ENCODE measurements around the gene MAP3K6.

Gene MAP3K6

DNA sequence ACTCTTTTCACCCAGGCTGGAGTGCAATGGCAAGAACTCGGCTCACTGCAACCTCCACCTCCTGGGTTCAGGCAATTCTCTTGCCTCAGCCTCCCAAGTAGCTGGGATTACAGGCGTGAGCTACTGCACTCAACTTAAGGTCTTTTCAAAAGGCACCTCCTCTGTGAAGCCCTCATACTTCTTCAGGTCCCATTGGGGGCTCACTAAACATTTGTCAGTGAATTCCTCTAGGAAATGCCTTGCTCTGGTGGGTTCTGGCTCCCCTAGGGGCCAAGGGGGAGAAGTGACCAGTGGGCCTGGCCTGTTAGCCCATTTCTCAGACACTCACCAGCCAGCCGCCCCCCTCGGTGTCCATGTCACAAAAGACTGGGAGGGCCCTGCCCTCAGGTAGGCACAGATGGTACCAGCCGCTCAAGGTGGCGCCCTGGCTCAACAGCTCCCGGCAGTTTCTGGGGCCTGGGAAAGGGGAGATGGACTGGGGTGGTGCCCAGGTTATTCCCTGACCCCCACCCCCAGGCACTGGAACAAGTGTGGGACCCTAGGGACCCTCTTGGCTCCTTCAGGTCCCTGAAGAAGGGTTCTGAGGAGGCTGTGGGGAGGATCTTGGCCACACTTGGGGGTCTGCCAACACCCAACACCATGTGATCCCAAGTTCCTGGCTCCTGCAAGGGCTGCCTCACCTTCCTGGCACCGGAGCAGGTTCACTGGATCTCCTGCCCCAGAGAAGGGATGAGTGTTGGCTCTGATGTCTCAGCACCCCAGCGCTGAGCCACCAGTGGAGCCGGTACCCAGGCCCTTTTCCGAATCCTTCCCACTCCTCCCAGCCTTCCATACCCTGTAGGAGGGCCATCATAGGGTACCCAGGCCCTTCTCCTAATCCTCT, 6.3 kb upstream of the MAP3K6 start:
- no peak for DNase-seq

DNA sequence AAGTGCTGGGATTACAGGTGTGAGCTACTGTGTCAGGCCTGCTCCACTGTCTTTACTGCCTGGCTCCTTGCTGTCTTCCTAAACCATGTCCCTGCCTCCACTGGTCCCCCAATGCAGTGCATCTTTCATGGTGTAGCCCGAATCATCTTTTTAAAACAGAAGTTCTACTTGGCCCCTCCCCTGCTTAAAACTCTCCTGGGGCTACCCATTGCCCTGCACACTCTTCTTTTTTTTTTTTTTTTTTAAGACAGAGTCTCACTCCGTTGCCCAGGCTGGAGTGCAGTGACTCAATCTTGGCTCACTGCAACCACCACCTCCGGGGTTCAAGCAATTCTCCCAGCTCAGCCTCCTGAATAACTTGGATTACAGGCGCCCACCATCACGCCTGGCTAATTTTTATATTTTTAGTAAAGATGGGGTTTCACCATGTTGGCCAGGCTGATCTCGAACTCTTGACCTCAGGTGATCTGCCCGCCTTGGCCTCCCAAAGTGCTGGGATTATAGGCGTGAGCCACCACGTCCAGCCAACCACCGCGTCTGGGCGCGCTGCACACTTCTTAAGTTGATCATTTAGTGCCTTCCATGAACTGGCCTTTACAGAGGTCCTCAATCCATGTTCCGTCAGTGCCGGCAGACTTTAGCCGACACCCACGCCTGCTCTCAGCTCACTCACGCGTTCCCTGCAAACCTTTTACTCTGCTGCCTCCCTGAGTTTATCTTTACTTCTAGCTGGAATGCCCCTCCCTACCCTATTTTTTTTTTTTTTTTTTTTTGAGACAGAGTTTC, 5.5 kb upstream of the MAP3K6 start:
- no peak for DNase-seq

DNA sequence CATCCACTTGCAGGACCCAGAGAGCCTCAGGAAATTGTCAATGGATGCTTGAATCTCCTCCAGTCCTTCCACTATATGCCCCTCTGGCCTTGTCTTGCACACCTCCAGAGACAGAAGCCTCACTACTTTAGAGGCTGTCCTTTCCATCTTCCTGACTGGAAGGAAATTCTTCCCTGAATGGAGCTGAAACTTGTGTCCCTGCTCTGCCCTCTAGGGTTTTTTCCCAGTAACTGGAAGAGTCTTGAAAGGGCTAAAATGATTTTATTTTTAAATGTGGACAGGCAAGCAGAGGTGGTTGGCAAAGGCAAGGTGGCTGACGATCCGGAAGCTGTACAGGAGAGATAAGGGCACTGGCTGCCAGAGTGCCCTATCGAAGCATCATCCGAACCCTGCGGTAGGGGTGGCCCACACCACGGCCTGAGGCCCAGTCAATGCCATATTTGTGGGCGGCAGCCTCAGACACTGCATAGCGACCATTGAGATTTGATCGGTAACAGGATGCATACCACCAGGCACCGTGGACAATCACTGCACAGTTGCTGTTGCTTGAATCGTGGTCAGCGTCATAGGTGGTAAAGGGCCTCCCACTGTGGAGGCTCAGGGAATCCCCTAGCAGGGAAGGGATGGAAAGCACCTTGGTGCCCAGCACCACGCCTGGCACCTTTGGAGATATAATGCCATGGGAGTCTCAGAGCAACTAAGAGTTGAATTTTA, 2.3 kb upstream of the MAP3K6 start:
- DNase-seq, result no peak

DNA sequence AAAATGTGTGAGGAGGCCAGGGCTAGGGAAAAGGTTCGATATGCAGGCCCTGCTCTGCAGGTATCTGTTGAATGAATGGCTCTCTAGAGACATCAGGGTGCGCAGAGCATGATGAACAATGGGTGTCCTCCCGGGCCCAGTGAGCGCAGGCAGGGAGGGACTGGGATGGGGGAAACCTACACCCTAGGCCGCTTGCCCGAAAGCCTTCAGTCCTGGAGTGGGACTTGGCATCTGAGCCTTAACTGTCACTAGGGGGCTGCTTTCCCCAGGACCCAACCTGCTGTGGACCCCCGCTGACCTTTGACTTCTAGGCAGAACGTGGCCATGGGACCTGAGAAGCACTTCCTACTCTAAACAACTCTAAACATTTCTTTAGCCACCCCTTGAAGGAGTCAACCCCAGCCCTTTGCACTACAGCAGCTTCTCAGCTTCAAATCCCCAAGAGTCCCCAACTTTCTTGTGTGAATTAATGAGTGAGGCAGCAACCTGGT, 444 bp upstream of the MAP3K6 start:
- DNase-seq, result no peak

DNA sequence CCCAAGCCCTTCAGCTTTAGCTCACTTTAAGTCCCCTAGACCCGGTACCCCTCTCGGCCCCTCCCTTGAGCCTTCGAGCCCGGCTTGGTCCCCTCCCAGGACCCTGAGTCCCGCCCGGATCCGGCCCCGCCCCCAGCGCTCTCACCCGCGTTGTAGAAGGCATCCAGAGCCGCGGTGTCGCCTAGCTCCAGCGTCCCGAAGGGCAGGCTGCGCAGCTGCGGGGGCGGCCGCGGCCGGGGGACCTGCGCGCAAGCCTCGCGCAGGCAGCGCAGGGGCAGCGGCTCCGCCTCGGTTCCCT, 699 bp downstream of the MAP3K6 start:
- DNase-seq, result peak; percentile 75

DNA sequence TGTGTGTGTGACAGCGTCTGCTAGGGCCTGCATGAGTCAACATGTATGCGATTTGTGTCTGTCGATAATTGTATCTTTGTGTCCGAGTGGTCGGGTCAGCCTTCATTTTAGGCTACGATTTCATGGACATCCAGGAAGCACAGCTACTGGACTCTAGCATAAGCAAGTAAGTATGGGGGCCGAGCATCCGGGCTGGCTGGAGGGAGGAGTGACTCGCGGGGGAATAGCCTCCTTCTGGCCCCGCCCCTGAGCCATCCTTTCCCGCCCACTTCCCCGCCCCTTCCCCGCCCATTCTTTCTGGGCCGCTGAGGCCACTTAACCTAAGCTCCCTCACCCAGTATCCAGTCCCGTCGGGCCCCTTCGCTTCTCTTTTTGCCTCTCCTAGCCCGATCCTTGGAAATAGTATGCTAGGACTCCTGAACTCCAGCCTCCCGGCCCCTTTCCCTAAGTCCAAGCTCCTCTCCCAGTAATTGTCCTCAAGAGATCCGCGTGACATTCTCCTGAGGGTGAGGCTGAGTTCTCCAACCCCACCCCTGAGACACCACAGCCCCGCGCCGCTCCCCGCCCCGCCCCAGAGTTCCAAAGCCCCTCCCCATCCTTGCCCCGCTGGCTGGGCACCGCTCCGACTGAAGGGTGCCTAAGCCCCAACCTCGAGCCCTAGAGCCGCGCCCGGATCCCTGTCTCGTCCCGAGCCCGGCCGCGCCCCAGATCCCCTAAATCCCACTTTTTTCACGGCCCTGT, 1.2 kb downstream of the MAP3K6 start:
- DNase-seq, result peak; percentile 86

DNA sequence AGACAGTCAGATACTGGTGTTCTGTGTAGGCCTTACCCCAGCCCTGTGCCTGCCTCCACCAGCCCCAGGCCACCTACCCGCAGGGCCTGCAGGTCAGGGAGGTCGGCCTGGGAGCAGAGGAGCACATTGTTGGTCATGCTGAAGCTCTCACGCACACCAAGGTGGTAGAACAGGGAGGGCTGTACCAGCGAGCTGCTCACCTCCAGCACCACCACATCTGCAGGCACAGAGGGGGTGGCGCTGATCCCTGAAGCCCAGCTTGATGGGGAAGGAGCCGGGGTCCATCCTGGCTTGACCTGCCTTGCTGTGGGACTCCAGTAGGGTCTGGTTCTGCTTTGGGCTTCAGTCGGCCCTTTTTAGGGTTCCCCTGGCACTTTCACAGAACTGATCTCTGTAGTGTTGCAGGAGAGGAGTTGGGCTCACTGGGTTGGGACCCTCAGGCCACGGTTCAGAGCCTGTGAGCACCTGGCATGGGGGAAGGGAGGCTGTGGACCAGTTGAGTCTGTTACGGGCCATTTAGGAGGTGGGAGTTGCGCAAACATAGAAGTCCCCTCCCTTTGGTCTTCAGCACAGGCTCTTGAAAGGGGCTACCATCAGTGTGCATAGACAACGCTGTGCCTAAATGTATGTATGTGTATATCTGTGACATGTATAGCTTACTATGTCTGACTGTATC, 1.9 kb downstream of the MAP3K6 start:
- DNase-seq, result no peak

DNA sequence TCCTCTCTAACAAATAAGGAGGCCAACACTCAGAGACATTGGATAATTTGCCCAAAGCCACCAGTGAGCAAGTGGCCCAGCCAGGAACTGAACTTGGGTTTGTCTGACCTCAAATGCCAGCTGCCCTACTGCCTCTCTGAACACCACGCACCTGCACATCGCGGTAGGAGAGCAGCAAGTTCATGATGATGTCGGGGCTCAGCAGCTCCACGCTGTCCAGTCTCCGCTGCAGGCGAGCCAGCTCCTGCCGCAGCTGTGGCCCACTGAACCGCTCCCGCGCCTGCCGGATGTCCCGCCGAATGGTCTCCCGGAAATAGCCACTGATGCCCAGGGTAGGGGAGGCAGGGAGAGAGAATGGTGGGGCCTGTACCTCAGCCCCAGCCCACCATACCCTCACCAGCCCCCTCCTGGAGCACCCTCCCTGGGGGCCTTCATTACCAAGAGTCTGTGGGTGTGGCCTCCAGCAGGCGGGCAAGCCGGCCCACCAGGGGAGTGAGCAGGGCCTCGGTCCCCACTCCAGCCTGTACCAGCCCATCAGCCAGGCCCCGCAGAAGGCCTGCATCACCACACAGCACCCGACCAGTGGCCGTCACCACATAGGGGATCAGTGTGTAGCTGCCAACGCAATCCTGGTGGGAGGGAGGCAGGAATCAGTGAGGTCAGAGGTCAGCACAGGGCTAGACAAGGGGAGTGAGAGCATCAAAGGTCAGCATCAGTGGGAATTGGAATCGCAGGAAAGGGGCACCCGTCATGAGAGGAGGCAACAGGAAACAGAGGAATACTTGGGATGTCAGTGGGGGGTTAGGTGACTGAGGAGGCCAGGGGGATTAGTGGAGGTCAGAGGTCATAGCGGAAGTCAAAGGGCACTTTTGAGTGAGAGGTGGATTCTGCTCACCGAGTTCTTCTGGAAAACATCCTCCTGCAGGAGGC, 2.7 kb downstream of the MAP3K6 start:
- no peak for DNase-seq

DNA sequence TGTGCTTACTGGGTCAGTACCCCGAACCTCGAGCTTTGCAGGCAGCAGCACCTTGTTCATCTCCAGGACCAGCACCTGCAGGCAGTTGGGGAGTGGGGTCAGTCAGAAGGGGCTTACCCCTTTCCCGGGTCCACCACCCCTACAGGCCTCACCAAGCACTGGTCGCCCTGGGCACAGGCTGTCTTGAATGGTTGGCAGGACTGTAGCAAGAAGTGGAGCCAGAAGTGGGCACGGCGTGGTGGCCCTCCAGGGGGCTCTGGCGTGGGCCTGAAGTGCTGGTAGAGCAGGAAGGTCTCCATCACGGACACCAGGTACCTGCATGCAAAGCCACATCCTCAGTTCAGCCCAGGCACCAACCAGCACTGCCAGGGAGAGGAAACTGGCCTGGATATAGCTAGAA, 5.2 kb downstream of the MAP3K6 start:
- no peak for DNase-seq

DNA sequence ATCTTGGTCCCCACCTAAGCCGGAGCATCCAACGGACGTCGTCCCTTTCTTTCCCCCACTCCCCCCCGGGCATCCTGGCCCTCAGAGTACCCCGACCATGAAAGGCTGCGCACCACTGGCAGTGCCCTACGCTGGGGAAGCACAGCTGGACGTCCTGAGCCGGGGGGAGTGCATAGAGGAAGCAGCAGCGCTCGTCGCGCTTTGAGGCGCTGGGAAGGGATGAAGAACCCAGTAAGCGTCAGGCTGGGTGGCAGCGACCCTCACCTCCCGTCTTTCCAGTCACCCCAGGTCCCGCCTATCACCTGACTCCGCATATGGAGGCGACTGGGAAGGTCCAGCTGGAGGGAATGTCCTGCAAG, 5.7 kb downstream of the MAP3K6 start:
- no peak for DNase-seq

DNA sequence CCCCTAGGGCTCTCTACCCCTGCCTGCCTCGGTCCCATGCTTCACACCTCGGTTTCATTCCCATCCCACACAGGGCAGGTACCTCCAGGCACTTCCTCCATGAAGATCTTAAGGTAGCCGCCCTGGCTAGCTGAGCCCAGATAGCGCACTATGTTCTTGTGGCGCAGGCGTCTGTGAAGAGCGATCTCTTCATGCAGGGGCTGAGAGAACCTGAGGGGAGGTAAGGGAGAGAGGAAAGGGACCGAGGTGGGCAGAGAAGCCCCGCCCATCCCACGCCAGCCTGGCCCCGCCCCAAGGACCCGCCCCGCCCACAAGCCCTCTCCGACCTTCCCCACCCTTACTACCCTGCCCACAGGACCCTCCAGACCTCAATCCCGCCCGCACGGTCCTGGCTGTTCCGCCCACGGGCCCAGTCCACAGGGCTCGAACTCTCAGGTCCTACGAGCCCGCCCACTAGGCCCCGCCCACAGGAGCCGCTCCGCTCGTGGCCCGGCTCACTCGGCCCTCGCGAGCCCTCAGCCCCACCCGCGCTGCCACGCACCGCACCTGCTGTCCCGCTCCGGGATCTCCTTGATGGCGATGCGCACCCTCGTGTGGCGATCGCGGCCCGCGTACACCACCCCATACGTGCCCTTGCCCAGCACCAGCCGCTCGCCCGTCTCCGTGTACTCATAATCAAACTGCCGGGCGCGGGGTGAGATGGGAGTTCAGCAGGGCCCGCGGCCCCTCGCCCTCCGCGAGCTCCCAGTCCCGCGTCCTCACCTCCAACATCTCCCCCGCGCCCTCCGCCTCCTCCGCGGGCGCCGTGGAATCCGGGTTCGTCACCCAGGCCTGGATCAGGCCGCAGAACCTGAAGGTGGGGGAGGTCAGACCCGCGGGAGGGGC, 6.4 kb downstream of the MAP3K6 start:
- DNase-seq, result peak; percentile 68

DNA sequence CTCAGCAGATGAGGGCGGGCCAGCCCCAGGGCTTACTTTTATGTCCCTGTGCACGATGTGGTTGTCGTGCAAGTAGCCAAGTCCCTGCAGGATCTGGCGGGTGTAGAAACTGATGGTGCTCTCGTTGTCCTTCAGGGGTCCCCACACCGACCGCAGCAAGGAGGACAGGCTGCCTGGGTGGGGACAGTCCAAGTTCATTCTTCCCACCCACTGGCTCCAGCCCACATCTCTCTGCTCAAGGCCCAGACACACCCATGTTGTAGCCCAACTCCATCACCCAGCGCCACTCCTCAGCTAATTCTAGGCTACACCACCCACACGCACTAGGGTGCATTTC, 7.0 kb downstream of the MAP3K6 start:
- DNase-seq, result no peak

DNA sequence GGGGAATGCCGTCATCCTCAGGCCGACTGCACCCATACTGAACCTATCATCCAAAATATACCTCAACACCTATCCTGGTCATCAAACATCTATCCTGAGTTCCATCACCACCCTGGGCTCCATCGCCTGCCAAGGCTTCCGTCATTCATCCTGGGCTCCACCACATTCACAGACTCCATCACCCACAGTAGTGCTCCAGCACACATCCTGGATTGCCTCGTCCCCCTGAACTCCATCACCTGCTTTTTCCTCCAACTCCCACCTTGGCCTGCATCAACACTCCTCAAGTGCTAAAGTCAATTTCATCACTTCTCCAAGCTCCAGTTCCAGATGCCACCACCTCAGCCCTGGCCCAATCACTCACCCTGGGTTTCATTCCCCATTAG, 7.8 kb downstream of the MAP3K6 start:
- no peak for DNase-seq

DNA sequence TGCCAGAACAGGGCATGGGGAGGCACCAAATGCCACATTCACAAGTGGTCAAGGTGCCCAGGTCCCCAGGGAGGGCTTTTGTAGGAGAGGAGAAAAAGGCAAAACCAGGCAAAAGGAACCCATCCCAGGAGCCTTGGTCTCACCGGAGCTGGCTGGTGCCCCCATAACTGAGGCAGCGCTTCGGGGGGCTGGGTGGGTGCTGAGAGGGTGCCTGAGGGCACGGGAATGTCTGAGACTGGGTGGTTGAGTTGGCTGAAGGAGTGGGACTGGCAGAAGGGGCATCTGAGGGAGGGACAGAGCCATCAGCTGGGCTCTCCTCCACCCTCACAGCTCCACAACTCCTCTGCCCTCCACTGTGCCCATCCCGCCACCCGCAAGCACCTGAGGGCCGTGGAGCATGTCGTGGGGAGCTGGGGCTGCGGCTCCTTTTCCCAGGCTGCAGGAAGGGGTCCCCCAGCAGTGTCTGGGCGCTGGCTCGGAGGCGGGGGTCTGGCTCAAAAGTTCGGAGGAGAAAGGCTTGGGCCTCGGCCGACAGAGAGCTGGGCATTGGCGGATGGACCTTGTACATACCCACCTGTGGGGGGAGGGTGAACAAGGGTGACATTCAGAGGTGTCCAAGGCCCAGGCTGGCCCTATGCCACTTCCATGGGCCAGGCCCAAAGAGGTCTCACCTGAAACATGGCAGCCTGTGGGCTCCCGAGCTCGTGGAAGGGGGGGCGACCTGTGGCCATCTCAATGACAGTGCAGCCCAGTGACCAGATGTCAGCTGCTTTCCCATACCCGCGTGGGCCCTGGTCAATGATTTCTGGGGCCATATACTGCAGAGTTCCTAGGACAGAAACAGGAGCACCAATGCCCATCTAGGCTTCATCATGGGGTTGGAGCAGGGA, 8.5 kb downstream of the MAP3K6 start:
- no peak for DNase-seq

DNA sequence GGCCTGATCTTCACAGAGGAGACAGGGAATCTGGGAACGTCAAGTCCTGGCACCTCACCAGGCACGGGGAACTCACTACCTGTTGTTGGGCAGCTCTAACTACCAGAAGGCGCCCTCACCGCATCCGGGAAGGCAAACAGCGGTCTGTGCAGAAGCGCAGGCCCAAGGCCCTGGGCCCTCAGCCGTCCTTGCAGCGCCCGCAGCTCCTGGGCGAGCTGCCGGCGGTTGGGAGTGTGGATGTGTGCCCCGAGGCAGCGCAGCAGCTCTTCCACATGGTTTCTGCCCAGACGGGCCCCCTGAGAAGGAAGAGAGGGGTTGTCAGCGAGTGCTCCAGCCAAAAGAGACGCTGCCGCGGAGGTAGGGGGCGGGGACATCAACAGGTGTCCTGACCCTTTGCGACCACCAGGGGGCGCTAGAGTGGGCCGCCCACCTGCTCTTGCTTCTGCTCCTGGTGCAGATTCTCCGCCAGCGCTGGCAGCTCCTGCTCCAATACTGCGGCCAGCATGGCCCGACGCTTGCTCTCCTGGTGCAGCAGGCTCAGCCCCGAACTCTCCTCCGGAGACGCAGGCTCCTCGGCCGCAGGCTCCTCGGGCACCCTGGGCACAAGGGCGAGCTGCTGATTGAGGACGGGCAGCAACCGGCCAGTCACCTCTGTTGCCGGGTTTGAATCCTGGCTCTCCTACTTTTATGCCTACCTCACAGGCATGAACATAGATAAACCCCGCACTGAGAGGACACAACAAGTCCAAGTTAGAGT, 9.3 kb downstream of the MAP3K6 start:
- peak; percentile 87 for DNase-seq

DNA sequence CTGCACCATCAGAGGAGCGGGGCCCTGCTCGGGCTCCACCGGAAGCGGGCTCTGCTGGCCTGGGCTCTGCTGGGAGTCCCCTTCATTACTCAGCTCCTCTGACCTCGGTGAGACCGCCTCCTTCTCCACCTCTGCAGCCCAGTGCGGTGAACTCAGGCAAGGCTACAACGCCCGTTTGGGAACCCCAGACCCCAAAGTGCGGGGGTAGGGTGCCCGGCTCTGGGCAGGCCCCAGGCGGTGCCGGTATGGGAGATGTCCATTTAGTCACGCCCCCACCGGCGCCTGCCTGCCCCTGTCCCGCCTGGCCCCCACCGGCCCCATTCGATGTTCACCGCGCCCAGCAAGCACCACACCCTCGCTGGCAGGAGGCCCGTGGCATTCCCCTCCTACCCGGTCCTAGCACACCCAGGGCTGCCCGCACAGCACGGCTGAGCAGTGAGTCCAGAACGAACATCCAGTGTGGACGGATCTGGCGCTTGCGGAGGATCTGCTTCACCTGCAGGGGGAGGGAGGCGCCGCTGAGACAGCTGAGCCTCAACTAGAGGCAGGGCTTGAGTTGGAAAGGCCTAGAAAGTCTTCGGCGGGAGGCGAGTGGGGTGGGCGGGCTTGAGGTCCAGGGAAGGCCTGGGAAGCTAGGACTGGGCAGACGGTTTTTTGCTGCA, 10.0 kb downstream of the MAP3K6 start:
- DNase-seq, result peak; percentile 65

DNA sequence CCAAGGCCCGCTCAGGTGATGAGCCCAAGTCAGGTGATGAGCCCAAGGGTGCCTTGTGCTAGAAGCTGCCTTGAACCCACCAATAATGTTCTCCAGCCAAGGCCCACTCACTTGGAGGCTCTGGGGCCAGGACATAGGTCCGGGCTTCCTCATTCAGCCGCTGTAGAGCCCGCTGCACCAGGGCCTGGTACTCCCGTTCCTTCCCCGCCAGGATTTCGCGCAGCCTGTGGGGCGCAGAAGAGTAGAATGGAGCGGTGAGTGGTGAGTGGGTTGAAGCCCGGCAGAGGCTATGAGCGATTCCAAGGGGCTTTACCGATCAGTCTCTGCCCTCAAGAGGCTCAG, 10.5 kb downstream of the MAP3K6 start:
- DNase-seq, result no peak

DNA sequence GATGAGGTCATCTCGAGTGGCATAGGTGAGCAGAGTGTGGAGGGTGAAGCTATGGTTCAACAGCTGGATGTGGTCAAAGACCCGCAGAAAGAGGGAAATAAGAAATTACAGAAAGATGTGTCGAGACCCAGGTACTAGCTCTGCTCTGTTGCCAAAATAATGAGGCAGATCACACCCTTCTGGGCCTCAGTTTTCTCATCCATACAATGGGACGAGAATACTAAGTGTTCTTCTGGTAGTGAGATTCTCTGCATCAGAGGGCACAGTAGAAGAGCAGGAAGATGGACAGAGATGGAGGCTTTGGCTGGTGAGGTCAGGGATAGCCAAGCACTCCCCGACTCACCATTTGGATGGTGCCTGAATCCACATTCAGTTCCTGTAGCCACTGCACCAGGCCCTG, 11.1 kb downstream of the MAP3K6 start:
- no peak for DNase-seq
